COLO829 (cell line): ENCODE data around the gene CASP9.
"Not testable (repeated sequence)": the region's sequence is repeated elsewhere in the genome, so short reads cannot be mapped to it uniquely, and the experiment has no call there.

ENCODE experiments used
- DNase-seq: peaks from one replicate; pipeline ENCODE4 v3.0.0; 2012; ENCODE audit warnings: low spot score

CASP9 gene

GRCh38 chr1:15500184-15501178 is 23.5 kb downstream of the CASP9 start:
- no peak for DNase-seq

GRCh38 chr1:15493869-15494390 is 30.1 kb downstream of the CASP9 start:
- DNase-seq: no peak

- no peak for DNase-seq
Observed at GRCh38 chr1:15492596-15492995, 31.4 kb downstream of the CASP9 start.

DNA sequence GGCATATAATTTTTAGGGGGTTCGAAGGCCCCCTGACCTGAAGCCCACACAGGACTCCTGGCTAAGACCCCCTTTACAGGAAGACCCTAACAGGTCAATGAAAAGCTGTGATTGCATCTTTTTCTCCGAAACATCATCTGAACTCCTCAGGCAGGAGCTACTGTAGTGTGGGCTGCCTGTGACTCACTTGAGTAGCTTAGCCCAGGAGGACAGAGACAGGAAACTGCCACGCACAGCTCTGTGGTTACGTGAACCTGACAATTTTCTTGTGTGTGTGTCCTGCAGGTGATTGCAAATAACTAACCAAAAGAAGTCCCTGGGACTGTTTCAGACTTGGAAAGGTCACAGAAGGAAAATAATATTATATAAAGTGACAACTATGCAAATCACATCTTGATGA is 33.0 kb downstream of the CASP9 start:
- not testable (repeated sequence) for DNase-seq

GRCh38 chr1:15489052-15489736 is 34.8 kb downstream of the CASP9 start:
- no peak for DNase-seq

DNA sequence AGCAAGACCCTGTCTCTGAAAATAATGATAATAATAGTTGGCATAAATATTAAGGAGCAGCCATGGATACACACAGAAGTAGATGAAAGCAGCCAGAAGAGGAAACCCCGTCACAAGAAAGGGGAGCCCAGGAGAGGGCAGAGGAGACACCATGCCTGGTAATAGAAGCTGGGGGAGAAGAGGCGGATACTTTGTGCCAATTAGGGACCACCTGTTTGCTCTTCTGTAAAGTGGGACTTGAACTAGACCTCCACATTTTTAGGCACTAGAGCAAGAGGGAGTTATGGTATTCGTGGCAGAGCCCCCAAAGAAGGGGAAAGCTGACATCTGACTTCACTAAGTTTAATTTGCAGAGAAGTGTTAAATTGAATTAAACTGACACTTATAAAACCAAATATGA is 35.6 kb downstream of the CASP9 start:
- DNase-seq: no peak

GRCh38 chr1:15486844-15487610 is 37.0 kb downstream of the CASP9 start:
- not testable (repeated sequence) for DNase-seq

DNA sequence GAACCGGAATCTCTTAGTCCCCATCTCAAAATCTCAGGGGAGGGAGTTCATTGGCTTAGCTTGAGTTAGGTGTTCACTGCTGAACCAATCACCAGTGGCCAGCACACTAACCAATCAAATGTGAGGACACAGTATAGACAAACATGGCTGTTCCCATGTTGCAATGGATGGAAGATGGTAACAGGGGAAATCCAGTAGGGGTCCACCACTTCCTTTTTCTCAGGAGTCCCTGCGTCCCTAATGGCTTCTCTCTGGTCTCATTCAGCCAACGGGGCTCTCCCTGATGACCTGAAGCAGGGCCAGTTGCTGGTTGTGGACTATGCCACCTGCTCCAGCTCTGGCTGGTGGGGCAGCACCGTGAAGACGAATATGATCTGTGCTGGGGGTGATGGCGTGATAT is 38.4 kb downstream of the CASP9 start:
- no peak for DNase-seq

DNA sequence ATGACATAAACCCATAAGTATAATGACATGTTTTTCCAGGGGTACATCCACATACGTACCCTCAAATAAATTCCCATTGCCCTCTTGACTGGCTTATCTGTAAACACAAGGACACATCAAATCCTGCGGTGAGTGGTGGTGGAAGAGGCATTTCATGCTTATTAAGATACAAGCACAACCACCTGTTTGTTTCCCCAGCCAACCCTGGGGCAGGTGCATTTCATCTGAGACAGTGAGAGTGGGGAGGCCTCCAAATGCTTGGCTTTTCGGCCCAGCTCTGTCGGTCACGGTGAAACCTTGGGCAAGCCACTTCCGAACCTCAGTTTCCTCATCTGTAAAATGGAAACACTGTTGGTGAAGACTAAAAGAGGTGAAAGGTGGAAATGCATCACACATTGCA is 39.6 kb downstream of the CASP9 start:
- DNase-seq: not testable (repeated sequence)

DNA sequence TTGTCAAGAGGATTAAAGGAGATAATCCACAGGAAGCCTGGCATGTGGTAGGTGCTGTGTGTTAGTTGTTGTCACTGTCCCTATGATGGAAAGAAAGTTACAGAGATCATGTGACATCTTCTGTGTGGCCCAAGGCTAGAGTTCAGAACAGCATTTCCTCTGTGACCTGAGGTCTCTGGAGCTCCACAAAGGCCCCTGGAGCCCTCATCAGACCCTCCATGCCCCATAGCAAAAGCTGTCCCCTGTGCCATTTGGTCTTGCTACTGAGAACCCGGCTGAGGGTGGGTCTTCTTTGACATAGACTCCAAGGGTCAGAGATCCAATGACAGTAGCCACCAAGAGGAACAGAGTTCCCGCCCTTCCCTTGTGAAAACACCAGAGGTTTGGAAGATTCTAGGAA is 40.0 kb downstream of the CASP9 start:
- DNase-seq: no peak

- DNase-seq: not testable (repeated sequence)
Observed at GRCh38 chr1:15482983-15483543, 41.0 kb downstream of the CASP9 start.

- DNase-seq: not testable (repeated sequence)
Observed at GRCh38 chr1:15482455-15482854, 41.6 kb downstream of the CASP9 start.

DNA sequence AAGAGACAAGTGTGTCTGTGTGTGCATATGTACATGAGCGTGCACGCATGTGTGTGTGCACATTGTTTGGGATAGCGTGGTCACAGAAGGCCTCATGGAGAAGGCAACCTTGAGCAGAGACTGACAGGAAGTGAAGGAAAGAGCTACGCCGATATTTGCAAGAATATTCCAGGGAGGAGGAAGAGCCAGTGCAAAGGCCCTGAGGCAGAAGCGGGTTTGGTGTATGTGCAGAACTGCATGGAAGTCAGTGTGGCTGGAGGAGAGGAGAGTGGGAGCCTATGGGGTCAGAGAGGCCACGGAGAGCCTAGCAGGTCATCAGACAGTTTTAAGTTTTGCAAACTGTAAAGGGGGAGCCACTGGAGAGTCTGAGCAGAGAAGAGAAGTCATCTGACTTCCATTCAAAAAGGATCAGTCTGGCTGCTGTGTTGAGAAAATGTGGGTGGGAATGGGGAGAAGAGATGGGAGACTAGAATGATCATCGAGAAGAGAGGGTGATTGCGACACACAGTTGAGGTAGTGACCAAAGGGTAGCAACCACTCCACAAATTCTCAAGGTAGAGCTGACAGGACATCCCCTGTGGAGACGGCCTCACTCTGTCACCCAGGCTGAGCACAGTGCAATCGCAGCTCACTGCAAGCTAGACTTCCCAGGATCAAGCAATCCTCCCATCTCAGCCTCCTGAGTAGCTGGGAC is 44.2 kb downstream of the CASP9 start:
- no peak for DNase-seq

DNA sequence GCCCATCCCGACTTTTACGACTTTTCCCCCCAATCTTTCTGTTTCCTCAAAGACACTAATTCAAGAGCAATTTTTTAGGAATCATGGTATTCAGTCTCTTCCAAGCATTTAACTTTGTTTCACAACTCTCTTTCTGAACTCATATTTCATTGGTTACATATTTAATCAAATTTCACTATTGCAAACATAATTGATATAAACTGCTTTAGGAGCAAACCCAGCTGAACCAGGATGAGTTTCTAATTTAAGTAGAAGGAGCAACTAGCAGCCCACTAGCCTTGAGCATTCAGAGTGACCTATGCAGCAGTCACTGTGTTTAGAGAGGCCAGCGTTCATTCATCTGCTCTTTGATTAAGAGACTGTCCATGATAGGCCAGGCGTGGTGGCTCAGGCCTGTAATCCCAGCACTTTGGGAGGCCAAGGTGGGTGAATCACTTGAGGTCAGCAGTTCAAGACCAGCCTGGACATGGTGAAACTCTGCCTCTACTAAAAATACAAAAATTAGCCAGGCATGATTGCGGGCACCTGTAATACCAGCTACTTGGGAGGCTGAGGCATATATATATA is 46.3 kb downstream of the CASP9 start:
- no peak for DNase-seq

GRCh38 chr1:15476927-15477326 is 47.1 kb downstream of the CASP9 start:
- DNase-seq: no peak

DNA sequence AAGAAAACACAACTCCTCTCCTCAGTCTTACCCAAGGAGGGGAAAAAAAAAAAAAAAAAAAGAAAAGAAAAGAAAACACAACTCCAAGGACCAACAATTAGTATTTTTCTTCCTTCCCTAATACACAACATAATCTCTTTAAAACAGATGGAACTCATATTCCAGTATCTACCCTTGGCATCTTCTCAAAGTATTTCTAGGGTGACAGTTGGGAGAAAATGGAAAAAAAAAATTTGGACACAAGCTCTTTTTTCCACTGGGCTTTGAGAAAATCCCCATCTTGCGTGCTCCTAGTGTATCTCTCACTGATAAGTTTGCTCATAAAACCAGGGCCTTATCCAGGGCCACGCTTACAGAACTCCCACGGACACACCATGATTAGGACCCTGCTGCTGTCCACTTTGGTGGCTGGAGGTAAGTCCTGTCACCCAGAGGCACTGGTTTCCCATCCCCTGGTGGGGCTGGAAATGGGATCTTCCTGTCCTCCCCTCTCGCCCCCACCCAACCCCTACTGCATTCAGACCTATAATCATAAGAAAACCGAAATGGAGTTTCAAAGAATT is 48.2 kb downstream of the CASP9 start, which contains the start of gene CELA2B:
Gene CELA2B (plus strand): TSS at position 353 of the 563 bp plus-strand sequence. CDS start 22 bp downstream, at position 375.
- no peak for DNase-seq

- no peak for DNase-seq
Observed at GRCh38 chr1:15472587-15472986, 51.4 kb downstream of the CASP9 start.

DNA sequence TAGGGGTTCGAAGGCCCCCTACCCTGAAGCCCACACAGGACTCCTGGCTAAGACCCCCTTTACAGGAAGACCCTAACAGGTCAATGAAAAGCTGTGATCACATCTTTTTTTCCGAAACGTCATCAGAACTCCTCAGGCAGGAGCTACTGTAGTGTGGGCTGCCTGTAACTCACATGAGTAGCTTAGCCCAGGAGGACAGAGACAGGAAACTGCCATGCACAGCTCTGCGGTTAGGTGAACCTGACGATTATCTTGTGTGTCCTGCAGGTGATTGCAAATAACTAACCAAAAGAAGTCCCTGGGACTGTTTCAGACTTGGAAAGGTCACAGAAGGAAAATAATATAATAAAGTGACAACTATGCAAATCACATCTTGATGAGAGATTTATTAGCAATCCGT is 52.3 kb downstream of the CASP9 start:
- not testable (repeated sequence) for DNase-seq

- not testable (repeated sequence) for DNase-seq
Observed at GRCh38 chr1:15471067-15471466, 52.9 kb downstream of the CASP9 start.

DNA sequence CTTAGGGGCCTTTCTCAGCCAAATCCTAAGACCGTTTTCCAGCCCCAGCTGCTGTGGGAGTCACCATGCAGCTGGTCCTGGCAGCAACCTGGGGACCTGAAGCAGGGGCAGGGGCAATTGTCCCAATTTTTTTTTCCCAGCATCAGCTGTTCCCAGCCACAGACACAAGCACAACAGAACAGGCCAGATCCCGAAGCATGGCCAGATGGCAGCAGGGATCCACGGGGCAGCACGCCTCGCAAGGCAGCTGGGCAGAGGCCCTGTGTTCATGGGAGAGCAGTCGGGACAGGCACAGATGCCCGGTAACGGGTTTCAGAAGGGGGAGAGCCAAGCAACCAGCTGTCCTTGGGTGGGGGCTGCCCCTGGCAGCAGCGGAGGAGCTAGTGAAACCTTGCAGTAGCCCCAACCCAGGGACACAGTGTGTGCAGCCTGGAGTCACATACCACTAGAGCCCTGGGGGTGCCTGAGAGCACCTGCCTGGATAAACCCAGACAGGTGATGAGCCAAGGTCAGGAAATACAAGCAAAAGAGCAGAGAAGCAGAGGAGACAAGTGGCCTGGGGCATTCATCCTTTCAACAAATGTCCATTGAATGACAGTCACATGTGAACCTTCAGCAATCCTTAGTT is 54.1 kb downstream of the CASP9 start:
- DNase-seq: not testable (repeated sequence)
